Activated CD4-positive, alpha-beta T cell treated with anti-CD3 and anti-CD28 coated beads for 24 hours (primary cell): ENCODE data around the gene CLIP3.
"Not testable (repeated sequence)": the region's sequence is repeated elsewhere in the genome, so short reads cannot be mapped to it uniquely, and the experiment has no call there.

ENCODE experiments used
- DNase-seq, 2 donors: peaks; one replicate each; pipeline ENCODE4 v3.0.0-alpha.2; 2020; ENCODE audit warnings: low read depth in 2 of 2

Gene CLIP3

DNA sequence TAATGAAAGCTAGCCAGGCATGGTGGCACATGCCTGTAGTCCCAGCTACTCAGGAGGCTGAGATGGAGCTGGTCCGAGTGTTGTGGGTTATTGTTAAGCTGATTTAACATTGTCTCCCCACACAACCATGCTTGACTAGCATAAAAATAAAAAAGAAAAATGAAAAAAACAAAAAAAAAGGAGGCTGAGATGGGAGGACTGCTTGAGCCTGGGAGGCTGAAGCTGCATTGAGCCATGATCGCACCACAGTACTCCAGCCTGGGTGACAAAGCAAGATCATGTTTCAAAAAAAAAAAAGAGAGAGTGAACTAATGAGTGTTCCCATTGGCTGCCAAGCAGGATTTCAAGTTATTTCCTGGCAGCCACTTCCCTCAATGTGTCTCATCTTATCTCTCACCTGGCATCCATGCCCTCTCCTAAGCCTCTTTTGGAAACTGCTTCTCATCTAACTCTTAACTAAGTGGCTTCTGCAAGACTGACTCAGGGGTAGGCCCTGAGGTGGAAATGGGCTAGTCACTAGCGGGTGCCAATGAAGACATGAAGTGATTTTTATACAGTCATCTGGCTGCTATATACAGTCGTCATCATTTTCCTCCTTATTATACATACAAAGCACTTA lies 16.5 kb upstream of the CLIP3 start:
- DNase-seq, result no peak

DNA sequence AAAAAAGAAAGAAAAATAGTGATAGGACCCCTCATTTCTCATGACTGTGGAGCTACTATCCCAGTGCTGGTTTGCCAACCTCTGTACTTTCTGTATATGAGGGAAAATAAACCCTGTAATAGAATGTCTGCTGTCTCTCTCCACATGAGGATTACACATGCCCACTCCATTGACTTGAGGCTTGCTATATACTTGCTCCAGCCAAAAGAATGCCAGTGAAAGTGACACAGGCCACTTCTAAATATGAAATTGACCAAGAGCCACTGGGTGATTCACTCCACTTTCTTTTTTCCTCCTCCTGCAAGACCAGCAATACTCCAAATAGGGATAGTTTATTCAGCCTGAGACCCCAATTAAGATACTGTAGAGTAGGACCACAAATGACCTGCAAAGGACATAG lies 15.2 kb upstream of the CLIP3 start:
- no peak for DNase-seq

DNA sequence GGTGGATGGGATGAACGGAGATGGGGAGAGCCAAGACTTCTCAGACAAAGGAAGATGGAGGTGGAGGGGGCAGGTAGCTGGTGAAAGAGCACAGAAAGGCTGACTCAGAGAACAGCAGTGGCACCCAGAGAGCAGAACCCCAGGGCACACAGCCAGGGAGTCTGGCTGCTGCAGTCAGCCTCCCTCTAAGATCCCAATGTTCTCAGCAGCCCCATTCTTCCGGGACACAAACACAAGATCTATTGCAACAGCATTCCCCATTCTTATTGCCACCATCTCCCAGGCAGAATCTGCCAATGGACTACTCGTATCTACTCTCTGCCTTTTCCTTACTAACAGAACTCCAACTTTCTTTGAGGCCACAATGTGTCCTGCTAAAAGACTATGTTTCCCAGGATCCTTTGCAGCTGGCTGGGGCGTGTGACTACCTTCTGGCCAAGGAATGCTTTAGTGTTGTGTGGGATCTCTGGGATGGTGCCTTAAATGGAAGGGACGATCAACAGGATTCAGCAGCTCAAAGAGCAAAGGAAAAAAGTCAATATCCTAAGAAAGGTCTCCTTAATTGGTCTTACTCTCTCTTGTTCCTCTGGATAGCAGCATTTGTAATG lies 13.9 kb upstream of the CLIP3 start:
- DNase-seq, result no peak

DNA sequence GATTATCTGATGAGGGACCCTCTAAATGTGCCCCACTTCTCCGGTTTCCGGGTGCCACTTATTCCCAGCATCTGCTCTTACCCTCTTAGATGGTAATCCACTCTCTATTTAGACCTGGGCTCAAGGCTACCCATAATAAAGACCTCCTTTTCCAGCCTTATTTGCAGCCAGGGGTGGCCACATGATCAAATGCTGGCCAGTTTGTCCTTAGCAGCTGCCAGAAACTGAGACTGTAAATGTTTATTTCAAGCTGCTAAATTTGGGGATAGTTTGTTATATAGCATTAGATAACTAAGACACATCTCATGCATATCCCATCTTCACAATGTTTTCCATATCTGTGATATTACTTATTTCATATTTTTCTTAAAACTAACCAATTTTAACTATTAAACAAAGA lies 11.3 kb upstream of the CLIP3 start:
- DNase-seq, result no peak

DNA sequence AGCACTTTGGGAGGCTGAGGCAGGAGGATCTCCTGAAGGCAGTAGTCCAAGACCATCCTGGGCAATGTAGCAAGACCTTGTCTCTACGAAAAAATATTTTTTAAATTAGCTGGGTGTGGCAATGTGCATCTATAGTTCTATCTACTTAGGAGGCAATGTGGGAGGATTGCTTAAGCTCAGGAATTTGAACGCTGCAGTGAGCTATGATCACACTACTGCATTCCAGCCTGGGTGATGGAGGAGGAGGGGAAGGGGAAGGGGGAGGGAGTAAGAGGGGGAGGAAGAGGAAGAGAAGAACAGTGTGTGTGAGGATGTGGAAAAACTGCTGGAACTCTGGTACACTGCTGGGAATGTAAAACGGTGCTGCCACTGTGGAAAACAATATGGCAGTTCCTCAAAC lies 9.2 kb upstream of the CLIP3 start:
- DNase-seq, result no peak

DNA sequence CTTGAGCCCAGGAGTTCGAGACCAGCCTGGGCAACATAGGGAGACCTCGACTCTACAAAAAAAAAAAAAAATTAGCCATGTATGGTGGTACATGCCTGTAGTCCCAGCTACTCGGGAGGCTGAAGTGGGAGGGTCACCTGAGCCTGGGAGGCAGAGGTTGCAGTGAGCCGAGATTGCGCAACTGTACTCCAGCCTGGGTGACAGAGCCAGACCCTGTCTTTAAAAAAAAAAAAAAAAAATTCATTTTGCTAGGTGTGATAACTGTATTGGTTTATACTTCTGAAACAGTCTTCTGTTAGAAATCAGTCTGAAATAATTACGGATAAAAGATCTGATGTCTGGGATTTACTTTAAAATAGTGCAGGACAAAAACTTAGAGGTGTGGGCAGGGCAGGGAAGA lies 8.4 kb upstream of the CLIP3 start:
- not testable (repeated sequence) for DNase-seq

DNA sequence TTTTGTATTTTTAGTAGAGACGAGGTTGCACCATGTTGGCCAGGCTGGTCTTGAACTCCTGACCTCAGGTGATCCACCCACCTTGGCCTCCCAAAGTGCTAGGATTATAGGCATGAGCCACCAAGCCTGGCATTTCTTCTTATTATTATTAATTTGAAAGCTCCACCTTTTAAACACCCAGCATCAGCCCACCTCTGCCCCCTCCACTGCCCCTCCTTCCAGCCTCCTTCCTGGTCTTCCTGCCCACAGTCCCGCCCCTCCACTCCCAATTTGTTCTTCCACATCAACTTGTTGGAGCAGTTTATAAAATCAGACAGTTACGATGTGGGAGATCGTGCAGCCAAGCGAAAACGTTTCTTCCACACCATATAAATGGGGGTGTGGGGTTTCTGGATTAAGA lies 7.8 kb upstream of the CLIP3 start:
- no peak for DNase-seq

DNA sequence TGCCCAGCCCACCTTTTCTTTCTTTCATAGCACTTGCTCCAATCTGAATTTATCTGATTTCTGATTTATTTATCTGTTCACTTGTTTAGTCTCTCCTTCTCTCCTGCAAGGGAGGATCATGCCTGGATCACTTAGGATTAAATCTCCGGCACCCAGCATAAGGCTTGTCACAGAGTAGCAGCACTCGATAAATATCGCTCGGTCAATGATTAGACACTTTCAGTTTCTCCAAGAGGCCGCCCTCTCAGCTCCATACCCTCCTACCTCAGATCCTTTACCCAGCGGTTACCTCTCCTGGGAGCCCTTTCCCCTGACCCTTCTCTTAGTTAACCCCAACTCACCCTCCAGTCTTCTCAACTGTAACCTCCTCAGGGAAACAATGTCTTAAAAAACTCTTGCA lies 1.4 kb downstream of the CLIP3 start:
- no peak for DNase-seq

DNA sequence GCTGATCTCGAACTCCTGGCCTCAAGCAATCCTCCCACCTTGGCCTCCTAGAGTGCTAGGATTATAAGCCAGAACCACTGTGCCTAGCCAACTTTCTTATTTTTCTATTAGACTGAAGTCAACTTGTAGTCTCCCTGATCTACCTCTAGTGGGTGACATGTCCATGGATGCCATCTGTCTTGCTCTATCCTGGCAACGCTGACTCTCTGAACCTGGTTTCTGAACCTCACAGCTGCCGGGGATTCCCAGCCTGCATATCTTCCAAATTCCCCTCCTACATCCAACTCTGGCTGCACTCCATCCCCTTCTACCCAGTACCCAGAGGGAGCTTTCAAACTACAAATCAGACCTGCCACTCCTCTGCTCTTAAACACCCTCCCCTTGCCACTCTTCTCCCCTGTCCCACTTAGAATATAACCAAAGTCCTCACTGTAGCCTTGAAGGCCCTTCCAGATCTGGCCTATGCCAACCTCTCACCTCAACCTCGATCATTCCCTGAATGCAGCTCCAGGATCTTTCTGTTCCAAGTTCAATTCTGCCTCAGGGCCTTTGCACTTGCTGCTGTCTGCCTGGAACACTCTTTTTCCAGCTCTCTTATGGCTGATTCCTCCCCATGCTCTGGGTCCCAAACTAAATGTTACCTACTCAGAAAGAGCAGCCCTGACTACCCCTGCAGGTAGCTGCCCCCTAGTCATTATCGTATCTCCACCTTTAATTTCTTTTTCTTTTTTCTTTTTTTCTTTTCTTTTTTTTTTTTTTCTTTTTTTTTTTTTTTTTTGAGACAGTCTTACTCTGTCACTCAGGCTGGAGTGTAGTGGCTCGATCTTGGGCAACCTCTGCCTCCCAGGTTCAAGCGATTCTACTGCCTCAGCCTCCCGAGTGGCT lies 2.2 kb downstream of the CLIP3 start:
- DNase-seq, result no peak

DNA sequence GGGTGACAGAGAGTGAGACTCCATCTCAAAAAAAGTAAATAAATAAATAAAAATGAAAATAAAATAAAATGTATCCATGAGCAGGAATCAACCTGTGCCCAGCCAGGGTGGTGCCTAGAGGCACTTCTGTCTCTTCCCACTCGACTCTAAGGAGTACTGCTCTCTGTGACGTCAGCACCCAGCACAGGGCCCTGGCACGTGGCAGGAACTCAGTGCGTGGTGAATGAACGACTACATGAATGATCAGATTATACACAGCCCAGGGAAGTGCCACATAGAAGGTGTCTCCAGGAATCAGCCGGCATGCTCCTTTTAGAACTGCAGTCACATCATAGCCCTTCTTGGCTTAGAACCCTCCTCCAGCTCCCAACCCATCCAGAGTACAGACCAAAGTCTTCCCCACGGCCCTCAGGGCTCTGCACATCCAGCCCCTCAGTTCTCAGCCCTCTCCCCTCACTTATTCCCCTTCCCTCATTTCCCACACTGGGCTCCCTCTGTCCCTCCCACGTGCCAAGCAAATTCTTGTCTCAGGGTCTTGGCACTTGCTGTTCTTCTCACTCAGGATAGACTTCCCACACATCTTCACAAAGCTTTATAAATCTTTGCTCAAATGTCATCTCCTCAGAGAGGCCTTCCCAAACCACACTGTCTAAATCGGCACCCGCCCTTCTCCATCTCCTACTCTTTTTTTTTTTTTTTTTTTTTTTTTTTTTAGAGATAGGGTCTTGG lies 4.2 kb downstream of the CLIP3 start:
- no peak for DNase-seq

DNA sequence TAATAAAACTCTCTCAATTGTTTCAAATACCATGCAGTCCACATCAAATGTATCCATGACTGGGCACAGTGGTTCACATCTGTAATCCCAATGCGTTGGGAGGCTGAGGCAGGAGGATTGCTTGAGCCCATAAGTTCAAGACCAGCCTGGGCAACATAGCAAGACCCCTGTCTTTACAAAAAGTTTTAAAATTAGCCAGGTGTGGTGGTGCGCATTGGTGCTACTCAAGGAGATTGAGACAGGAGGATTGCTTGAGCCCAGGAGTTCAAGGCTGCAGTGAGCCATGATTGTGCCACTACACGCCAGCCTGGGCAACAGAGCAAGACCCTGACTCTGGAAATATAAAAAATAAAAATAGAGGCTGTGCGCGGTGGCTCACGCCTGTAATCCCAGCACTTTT lies 5.0 kb downstream of the CLIP3 start:
- no peak for DNase-seq

DNA sequence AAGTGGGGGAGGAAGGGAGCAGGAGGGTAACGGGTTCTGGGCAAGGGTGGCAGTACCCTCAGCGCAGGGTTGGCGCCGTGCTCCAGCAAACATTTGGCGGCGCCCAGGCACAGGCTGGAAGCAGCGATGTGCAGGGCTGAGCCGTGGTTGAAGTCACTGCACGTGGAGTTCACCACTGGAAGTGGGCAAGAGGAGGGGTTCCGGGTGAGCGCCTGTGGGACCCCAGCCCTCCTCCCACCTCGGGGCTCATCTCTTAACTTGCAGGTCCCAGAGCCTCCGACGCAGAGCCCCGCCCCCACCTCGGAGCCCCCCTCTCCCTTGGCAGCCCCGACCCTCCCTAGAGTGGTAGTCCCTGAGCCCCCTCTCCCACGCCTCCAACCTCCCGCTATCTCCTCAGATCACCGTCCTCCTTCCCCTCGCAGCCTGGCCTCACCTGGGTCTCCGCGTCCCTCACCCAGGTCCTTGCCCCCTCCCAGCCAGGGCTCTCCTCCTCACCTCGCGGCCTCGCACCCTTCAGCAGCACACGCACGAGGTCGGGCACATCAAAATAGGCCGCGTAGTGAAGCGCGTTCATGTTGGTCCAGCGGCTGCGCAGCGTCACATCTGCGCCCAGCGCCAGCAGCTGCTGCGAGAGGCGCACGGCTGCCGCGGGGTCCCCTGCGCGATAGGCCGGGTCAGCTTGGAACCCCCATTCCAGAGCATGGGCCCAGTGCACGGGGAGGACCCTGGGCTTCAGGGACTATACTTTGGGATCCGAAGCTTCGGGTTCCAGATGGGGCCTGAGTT lies 6.4 kb downstream of the CLIP3 start:
- no peak for DNase-seq

DNA sequence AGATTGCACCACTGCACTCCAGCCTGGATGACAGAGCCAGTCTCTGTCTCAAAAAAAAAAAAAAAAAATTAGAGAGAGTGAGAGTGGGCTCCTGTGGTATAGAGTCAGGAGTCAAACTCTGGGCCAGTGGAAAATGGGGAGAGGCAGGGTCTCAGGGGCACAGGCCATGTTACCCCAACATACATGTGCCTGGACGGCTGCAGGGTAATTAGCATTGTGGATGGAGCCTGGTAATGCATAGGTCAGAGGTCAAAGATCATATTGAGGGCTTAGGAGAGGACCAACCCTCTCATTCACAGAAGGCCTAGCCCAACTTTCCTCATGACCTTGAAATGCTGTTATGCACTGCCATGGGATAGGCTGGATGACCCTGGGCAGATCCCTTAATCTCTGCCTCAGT lies 7.1 kb downstream of the CLIP3 start:
- DNase-seq, result no peak

DNA sequence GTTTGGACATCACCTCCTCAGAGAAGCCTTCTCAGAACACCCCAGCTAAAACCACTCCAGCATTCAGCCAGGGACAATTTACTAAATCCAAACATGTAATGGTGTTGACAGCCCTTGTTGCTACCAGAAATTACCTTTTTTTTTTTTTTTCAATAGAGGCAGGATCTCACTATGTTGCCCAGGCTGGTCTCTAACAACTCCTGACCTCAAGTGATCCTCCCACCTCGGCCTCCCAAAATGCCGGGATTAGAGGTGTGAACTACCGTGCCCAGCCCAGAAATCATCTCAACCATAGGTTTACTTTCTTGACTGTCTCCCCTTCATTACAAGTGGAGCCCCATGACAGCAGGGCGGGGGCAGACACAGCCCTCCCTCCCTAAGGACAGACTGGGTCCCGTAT lies 9.2 kb downstream of the CLIP3 start:
- DNase-seq, result no peak

DNA sequence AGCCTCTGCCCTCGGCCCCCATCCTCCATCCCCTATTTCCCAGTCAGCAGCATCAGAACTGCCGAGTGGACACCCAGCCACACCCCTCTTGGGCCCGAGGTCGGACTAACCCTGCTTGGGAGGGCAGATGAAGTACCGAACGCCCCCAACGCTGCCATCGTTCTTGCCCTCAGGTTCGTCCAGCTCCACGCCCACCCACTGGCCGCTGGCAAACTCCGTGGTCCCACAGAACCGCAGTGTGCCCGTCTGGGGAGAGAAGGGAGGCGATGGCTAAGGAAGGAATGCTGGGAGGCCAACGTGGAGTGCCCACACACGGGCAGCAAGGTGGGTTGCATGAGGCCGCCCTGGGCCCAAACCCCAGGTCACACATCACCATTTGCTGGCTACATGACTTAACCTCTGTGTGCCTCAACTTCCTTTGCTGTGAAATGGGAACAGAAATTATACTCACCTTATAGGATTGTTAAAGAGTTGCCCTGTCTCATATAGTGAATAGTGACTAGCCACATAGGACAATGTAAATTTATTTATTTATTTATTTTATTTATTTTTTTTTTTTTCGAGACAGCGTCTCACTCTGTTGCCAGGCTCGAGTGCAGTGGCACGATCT lies 13.5 kb downstream of the CLIP3 start:
- no peak for DNase-seq

DNA sequence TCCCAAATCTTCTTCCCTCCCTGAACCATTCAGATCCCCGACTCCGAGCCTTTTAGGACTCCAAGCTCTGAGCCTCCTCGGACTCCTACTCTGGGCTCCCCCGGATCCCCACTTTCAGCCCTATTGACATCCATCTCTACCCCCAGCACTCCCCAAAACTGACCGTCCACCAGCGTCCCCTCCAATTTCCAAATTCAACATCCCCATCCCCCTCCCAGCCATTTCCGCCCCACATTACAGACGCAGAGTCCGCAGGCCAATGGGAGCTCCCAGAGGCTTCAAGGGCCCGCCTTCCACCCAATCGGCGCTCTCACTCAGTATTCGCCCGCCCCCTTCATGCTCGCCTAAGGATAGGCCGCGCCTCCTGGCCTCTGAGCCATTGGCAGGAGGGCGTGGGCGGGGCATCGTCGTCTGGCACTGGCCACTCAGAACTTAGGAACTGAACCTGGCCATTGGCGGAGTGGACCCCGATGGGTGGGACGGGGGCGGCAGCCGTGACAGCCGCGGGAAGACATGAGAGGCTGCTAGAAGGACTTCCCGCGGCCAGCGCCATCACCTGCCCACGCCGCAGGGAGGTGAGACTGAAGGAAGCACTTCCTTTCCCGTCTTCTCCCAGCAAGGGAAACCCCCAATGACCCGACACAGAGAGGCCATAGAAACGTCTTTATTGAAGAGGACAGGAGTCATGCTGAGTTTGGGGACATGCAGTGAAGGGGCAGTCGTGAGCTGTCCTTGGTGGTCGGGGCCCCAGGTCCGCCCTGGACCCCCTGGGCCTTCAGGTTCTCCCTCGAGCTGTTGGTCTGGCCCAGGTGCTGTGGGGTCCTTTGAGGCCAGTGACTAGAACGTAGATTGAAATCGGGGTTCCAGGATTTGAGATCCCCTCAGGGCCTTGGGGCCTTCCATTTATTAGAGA lies 18.4 kb downstream of the CLIP3 start, which contains the start of gene ALKBH6:
TSS of gene ALKBH6 (minus strand) at position 202 of the 913 bp plus-strand sequence. CDS start 816 bp downstream, outside the sequence.
- peak; percentile 99 to 100 for DNase-seq

DNA sequence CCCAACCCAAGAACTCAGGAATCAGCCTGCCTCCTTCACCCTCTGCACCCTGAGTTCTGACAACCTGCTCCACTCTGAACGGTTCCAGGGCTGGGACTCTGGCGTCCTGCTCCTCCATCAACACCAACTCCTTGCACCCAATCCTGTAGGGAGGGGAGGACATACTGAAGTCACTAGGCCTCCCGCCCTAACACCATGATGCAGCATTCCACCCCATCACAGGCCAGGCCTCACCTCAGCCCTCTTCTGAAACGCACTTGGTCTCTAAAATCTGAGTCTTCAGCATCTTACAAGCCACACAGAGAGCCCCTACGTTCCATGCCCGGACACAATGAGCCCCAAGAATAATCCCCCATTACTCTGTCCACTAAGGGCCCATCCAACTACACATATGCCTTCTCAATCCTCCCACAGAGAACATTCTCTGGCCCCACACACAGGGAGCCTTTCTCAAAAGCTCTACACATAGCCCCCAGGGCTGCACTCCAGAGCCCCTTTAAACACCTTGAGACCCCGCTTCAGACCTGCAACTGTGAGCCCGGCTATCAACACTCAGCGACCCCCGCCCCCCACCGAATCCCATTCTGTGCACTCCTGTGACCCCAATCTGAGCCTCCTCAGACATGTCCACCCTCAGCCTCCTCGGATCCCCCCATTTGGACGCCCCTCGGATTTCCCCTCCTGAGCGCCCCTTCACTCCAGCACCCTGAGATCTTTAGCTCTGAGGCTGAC lies 19.2 kb downstream of the CLIP3 start:
- no peak for DNase-seq

DNA sequence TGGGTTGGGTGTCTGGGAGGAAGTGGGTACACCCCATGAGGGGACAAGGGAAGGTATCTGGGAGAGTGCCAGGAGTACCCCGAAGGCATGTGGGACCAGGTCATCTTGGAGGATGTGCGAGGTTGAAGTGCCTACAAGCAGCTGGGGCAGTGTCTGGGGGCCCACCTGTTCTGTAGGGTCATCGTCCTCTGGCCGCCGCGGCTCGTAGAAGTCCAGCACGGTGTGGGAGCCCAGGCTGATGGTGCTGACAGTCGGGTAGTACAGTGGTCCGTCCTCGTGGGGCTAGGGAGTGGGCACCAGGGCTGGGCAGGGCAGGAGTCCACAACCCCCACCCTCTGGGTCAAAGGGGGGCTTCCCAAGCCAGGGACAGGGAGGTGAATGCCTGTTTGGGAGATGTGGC lies 22.3 kb downstream of the CLIP3 start:
- DNase-seq, result no peak
